C4-2B (cell line): ENCODE measurements around the gene GABRG3.

Source experiments
- ZFX ChIP-seq: fragments of 450-650 bp; IDR thresholded peaks from 2 replicates; pipeline ENCODE4 v1.6.1; 2017
- TF ChIP-seq, protein P1 (sequence below): fragments of 450-650 bp; conservative IDR thresholded peaks from 2 replicates; pipeline ENCODE4 v1.5.1; 2017; ENCODE audit warnings: mild to moderate bottlenecking

DNA sequence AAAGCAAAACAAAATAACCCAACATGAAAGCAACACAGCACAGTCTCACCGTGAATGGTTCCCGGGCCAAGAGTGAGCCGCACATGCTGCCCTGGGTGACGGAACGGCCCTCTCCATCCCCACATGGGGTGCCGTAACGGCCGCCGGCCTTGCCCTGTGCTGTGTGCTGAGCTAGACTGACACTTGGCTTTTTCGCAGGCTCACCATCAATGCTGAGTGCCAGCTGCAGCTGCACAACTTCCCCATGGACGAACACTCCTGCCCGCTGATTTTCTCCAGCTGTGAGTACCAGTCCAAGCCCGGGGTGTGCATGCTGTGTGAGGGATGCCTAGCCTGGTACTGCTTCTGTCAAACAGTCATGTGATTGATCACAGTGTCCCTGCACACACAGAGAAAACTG lies 357.6 kb downstream of the GABRG3 start:
- TF ChIP-seq, protein P1, sequence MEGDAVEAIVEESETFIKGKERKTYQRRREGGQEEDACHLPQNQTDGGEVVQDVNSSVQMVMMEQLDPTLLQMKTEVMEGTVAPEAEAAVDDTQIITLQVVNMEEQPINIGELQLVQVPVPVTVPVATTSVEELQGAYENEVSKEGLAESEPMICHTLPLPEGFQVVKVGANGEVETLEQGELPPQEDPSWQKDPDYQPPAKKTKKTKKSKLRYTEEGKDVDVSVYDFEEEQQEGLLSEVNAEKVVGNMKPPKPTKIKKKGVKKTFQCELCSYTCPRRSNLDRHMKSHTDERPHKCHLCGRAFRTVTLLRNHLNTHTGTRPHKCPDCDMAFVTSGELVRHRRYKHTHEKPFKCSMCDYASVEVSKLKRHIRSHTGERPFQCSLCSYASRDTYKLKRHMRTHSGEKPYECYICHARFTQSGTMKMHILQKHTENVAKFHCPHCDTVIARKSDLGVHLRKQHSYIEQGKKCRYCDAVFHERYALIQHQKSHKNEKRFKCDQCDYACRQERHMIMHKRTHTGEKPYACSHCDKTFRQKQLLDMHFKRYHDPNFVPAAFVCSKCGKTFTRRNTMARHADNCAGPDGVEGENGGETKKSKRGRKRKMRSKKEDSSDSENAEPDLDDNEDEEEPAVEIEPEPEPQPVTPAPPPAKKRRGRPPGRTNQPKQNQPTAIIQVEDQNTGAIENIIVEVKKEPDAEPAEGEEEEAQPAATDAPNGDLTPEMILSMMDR: no peak
- no peak for TF ChIP-seq ZFX
